GM18511 (cell line): ENCODE results near the gene PEAK1.
"Not testable (repeated sequence)": the region's sequence is repeated elsewhere in the genome, so short reads cannot be mapped to it uniquely, and the experiment has no call there.

Experiments
- ATAC-seq: cut with Tn5 transposase; IDR thresholded peaks from one replicate; pipeline ENCODE4 v1.9.1; 2021; ENCODE audit warnings: mild to moderate bottlenecking, moderate library complexity; ENCODE audit not compliant: unreplicated experiment

Gene PEAK1

DNA sequence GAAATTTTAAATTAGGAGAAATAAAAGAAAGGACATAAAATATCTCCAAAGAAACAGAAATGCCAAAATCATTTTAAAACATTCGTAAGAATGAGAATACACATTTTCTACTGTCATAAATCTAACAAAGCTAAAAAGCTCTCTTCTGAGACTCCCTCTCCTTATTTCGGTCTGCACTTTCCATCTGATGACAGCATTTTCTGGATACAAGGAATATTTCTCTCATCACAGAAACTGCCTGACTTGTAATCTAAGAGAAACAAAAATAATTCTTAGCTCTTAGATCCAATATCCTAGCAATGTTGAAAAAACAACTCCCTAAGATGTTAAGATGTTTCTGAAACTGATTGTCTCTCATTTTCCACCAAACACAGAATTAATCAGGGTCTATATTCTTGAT, 93.5 kb downstream of the PEAK1 start:
- no peak for ATAC-seq

DNA sequence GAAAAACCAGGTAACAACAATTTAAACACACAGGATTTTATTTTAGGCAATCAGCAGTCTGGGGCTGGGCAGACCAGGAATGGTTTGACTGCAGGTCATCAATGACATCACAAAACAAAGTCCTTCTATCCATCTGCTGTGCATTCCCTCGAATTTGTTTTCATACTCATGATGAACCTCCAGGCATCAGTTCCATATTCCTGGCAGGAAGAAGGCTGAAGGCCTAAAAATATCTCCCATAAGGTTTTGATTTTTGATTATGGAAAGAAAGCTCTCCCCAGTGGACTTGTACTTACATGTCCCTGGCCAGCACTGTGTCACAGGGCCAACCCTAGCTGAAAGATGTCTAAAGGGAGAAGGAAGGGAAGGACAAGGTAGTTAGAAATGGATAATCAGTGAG, 107.4 kb downstream of the PEAK1 start:
- no peak for ATAC-seq

- ATAC-seq = no peak
Observed at GRCh38 chr15:77311618-77312398, 108.1 kb downstream of the PEAK1 start.

DNA sequence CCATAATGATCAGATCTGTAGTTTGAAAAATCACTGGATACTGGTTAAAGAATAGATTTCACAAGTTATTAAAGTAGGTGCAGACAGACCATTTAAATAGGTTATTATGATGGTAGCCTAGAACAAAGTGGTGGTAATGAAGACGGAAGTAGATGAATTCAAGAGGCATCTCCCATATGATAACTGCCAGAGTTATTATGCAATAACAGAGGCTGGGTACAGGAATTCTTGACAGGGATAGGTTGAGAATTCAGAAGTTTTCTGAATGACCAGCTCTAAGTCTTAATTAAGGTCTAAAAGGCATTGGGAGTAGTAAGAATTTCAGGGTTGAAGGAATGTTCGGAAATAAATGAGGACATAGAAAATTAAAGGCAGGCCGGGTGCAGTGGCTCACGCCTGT, 108.9 kb downstream of the PEAK1 start:
- no peak for ATAC-seq

DNA sequence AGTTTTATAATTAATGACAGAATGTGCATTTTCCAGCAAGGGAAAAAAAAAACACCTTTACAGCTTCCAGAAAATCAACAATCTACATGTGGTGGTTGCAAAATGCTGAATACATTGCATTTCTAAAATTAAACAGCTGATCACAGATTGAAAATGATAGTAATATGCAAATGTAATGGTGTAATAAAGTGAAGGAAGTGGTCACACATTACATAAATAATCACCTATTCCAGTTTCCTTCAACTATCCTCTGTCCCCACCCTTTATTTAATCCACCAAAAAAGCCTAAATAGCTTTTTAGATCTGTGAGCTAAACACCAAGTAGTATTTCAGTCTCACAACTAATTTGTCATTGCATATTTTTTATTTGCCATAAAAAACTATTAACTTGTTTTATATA, 110.5 kb downstream of the PEAK1 start:
- ATAC-seq = no peak

- no peak for ATAC-seq
Observed at GRCh38 chr15:77305953-77306352, 114.0 kb downstream of the PEAK1 start.

DNA sequence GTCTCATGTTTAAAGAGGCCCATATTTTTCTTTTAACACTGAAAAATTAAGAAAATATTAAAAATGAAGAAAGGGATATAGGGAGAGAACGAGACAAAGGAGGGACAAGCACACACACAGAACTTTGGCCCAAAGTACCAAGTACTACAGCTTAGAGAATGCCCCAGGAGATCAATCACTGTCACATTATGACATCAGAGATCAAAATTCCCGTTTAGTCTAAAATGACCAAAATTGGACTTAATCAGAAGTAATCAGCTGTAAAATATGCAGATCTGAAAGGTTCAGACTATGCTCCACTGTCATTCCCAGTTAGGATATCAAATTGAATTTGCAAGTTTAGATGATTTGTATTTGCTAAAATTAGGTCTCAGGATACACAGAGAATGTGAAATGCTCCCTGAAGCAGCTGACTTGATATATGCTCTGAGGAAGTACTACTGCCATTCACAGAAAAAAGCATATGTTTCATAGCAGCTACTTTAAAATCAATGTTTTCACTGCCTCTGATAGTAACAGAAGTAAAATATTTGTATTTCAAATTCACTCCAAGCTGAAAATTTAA, 123.0 kb downstream of the PEAK1 start:
- ATAC-seq = no peak

DNA sequence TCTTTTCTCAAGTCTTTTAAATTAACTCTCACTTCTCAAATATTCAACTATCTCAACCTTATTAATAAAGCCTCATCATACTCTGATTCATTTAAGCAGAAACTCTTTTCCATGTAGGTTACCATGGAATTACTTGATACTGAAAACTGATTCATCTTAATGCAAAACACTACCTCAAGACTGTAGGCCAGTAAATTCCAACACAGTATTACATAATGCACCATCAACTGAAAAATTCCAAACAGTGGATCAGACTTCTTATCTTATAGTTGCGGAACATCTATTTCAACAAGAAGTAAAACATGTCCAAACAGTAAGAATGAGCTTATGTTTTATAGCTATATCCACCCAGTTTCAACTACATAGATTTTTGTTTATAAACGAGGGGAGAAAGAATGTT, 124.5 kb downstream of the PEAK1 start:
- no peak for ATAC-seq

GRCh38 chr15:77292969-77293558, 126.8 kb downstream of the PEAK1 start:
- no peak for ATAC-seq

- no peak for ATAC-seq
Observed at GRCh38 chr15:77291107-77291506, 128.8 kb downstream of the PEAK1 start.

DNA sequence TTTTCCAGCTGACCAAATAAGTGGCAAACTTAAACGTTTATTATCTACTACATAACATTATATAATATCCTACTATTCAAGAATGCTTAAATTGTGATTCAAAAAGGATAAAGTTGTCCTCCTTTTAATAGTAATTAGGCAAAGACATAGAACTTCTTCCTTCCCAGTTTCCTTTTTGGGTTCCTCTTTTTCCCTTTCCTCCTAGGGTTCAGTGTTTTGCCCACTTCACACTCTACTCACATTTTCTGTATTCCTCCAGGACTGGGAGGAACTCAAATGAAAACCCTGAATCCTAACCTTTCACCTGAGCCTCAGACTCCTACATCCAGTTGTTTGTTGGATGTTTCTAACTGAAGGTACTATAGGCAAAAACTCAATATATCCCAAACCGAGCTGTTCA, 132.5 kb downstream of the PEAK1 start:
- no peak for ATAC-seq

DNA sequence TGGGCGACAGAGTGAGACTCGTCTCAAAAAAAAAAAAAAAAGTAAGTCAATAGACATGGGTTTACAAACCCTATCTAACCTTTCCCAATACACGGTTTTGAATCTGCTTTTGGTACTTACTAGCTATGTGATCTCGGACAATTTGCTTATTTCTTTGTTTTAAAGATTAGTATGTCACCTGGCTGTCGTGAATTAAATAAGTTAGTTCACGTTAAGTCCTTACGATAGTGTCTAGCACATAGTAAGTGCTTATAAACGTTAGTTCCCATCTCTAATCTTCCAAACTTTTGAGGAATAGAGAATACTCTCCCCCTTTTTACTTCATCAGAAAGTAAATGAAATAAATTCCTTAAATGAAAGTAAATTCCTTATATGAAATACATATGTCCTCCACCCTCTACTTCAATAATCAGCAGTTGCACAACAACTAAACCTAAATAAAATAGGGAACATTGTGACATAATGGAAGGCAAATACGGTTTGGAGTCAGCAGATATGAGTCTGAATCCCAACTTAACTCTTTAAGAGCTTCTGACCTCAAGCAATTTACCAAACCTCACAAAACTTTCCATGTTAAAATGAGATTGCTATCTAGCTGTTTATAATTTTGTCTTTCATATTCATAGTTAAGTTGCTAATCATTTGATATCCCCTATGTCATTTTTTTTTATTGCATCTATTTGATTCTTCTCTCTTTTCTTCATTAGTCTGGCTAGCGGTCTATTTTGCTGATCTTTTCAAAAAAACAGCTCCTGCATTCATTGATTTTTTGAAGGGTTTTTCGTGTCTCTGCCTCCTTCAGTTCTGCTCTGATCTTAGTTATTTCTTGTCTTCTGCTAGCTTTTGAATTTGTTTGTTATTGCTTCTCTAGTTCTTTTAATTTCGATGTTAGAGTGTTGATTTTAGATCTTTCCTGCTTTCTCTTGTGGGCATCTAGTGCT, 134.6 kb downstream of the PEAK1 start:
- ATAC-seq = no peak

DNA sequence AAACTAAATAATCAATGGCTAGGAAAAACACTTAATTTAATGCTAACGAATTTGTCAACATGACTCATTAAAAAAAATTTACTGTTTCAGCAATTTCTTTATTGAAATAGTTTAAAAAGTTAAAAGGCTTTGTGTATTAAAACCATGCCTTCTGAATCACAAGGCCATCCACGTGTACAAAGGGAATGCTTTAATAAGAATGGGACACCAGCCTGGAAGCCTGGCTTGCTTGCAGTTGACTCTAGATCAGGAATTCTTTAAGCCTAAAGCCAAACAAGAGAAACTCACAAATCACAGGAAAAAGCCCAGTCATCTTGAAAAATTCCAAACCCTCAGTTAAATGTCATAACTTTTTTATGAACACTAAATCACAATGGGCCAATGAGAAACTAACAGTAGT, 137.6 kb downstream of the PEAK1 start:
- ATAC-seq = no peak

GRCh38 chr15:77276943-77277342, 143.0 kb downstream of the PEAK1 start:
- no peak for ATAC-seq

DNA sequence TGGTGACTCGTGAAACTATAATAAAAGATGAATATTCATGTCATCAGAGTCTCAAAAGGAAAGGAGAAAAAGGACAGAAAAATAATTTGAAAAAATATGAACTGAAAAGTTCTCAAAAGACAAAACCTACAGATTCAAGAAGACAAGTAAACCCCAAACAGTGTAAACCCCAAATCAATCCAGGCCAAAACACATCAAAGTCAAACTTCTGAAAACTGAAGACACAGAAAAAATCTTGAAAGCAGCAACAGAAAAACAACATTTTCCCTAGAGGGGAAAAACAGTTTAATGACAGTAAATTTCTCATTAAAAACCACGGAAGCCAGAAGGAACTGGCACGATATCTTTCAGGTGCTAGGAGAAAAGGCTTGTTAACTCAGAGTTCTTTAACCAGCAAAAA, 143.8 kb downstream of the PEAK1 start:
- no peak for ATAC-seq

- ATAC-seq = not testable (repeated sequence)
Observed at GRCh38 chr15:77273136-77273535, 146.8 kb downstream of the PEAK1 start.

DNA sequence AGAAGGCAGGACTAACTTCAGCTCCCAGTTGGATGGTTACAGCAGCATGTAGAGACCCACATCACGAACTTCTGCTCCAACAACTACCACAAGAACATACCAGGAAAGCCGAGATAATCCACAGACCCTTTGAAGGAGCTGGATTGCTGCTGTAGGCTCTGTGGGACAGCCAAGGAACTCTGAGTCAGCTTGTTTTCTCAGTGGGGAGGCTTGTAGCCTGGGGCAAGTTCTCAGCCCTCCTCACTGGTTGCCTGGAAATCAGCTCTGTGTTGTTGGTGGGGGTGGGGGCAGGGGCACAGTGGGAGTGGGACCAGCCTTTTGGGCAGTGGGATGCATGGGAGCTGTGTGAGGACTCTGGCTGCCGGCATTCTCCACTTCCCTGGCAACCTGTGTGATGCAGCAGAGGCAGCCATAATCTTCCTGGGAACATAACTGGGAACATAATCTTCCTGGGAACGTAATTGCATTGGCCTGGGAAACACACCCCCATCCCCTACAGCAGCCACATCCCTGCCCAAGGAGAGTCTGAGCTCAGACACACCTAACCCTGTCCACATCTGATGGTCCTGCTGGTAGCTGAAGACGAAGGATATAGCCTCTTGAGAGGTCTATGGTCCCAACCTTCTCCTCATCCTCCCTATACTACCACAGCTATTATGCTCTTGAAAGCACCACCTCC, 153.1 kb downstream of the PEAK1 start:
- no peak for ATAC-seq

DNA sequence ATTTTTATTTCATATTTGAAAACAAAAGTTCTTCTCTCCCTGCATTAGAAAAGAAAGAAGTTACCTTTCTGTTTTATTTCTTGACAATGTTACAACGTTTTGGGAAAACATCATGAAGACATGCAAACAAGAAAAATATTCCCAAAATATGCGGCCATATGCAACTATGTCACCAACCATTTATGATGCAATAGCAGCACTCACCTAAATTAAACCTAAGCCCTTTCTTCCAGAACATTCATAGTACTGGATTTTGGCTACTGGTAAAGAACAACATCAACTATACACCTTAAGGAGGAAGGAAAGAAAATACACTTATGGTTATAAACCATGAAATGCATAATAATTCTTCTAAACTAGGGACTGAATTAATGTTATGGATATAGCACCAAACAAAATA, 164.5 kb downstream of the PEAK1 start:
- ATAC-seq = no peak

GRCh38 chr15:77251662-77252061, 168.2 kb downstream of the PEAK1 start:
- ATAC-seq = no peak

- ATAC-seq = no peak
Observed at GRCh38 chr15:77247116-77247515, 172.8 kb downstream of the PEAK1 start.
